KBM-7 (cell line): ENCODE results near the gene LITAF.
"Not testable (repeated sequence)": the region's sequence is repeated elsewhere in the genome, so short reads cannot be mapped to it uniquely, and the experiment has no call there.

ENCODE experiments used
- DNase-seq: peaks from one replicate; pipeline ENCODE4 v3.0.0-alpha.2; 2015
- in situ Hi-C: fragments of 300-500 bp; cut with MboI; formaldehyde crosslinking; loops from 2 replicates; pipeline ENCODE4 v1.14.3; 2020; ENCODE audit warnings: low sequenced_read_pairs, low pct_unique_long_range_greater_than_20kb, mixed read lengths

The LITAF gene

DNA sequence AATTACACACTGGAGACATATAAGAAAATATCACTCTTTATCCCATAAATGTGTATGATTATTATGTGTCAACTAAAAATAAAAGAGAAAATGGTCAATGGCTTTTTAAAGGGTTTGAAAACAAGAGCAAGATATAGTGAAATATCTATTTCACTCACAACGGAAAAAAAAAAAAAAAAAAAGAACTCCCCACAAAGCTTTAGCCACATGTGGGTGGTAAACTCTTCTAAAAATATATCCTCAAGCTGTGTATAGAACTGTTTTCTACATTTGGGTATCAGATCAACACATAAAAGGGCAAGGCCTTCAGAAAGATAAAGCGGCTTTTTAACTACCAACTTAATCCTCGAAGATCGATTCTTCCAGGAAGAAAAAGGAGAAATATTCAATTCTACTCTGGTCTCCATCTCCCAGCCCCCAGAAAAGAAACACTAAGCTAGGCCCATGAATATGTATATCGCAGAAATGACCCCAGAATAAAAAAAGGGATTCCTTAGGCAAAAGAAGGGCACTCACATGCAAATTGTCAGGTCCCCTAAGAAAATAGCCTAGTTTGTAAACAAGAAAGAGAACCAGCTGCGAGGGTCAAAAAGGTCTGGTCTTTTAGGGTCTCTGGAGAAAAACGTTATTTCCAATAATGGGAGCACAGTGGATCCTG, 4.4 kb downstream of the LITAF start:
- DNase-seq = no peak

DNA sequence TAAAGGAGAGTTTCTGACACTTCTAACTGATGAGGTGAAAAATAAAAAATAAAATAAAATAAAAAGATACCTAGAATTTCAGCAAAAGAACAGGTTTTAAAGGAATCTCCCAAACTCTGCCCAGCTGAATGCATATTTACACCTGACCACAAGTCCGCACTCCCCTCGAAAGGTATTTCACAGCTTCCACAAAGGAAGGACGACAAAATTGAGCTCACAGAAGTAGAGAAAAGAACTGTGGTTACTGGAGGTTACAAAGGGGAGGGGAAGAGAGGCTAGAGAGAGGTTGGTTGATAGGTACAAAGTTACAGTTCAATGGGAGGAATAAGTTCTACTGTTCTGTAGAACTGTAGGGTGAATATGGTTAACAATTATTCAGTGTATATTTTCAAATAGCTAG, 5.0 kb downstream of the LITAF start:
- DNase-seq = no peak
- in situ Hi-C loops = no loop called here

More for the DNA sequence above, 4.4 kb downstream of the LITAF start:
- in situ Hi-C loops = no loop called here

DNA sequence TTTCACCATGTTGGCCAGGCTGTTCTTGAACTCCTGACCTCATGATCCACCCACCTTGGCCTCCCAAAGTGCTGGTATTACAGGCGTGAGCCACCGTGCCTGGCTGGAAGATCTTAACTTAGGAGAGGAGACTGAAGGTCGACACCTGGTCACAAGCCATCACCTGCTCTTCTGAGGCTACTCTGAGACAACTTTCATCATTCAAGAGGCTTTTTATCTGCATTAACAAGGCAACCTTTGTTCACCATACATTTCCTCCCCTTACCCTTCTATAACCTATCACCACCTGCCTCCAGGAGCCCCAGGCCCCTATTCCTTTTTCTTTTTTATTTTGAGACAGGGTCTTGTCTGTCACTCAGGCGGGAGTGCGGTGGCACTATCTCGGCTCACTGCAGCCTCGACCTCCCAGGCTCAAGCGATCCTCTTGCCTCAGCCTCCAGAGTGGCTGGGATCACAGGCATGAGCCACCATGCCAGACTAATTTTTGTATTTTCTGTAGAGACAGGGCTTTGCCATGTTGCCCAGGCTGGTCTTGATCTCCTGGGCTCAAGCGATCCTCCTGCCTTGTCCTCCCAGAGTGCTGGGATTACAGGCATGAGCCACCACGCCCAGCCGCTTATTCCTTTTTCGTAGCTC, 6.2 kb downstream of the LITAF start:
- in situ Hi-C loops = no loop called here
- no peak for DNase-seq

- DNase-seq, in situ Hi-C loops: not testable (repeated sequence)
These were observed 9.4 kb downstream of the LITAF start for GRCh38 chr16:11577290-11577660.

GRCh38 chr16:11576427-11577289, 10.1 kb downstream of the LITAF start:
- no peak for DNase-seq
- in situ Hi-C loops = no loop called here

GRCh38 chr16:11575223-11575589, 11.5 kb downstream of the LITAF start:
- no peak for DNase-seq
- in situ Hi-C loops = no loop called here

DNA sequence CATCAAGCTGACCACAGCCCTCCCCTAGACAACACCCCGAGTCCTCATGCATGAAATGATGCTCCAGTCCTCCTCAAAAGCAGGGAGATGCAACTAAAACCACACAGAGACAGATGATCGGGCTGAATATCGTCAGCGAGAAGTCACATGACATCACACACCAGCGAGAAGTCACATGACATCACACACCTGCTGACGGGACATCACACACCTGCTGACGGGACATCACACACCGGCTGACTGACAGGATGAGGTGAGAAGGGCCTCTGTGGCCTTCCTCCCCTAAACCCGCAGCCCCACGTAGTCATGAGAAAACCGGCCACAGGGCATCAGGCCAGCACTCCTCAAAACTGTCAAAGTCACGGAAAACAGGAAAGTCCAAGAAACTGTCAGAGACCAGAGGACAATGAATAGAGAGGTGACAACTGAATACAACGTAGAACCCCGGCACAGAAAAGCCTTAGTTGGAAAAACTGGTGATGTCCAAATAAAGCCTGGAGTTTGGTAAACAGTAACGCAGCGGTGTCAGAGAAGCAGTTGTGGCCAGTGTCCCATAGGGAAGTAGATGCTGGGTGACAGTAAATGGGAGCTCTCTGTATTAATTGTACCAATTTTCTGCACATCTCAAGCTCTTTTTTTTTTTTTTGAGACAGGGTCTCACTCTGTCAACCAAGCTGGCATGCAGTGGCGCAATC, 14.3 kb downstream of the LITAF start:
- in situ Hi-C loops = no loop called here
- no peak for DNase-seq

DNA sequence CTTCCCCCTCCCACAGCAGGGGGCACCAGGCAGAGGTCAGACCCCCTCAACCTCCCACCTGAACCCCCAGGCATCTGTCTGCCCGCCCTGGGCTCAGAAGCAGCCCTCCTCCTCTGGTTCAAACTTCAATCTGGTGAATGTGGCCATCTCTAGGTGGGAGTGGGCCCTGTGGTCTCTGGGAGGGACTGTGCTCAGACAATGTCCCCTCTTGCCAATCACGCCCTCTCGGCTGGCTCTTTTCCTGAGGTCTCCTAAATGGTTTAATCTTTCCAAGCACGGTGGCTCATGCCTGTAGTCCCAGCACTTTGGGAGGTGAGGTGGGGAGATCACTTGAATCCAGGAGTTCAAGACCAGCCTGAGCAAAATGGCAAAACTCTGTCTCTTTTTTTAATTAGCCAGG, 15.2 kb downstream of the LITAF start:
- DNase-seq = no peak
- in situ Hi-C loops = no loop called here

DNA sequence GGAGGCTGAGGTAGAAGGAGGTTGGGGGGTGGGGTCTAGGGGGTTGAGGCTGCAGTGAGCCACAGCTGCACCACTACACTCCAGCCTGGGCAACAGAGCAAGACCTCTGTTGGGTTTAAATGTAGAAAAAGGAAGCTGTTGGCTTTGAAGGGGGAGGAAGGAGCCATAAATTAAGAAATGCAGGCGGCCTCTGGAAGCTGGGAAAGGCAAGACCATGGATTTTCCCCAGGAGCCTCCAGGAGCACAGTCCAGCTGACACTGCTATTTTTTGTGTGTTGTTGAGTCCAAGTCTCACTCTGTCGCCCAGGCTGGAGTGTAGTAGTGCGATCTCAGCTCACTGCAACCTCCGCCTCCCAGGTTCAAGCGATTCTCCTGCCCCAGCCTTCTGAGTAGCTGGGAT, 15.9 kb downstream of the LITAF start:
- in situ Hi-C loops = no loop called here

DNA sequence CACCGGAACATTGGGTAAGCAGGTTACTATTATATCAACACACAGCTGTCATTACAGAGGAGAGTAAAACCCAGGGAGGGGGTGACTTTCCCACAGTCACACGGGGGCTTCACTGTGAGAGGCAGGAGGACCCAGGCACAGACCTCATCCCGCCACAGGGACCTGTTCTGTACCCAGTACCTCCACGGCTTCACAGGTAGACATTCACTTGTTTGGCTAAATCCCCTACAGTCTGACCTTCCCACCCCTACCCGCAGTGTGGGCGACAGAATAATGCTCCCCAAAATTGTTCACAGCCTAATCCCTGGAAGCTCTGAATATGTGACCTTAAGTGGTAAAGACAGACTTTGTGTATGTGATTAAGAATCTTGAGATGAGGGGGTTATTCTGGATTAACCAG, 16.5 kb downstream of the LITAF start:
- DNase-seq = no peak
- in situ Hi-C loops = no loop called here

More for the DNA sequence above, 15.9 kb downstream of the LITAF start:
- no peak for DNase-seq

GRCh38 chr16:11566398-11566797, 20.3 kb downstream of the LITAF start:
- DNase-seq = no peak
- in situ Hi-C loops = no loop called here

DNA sequence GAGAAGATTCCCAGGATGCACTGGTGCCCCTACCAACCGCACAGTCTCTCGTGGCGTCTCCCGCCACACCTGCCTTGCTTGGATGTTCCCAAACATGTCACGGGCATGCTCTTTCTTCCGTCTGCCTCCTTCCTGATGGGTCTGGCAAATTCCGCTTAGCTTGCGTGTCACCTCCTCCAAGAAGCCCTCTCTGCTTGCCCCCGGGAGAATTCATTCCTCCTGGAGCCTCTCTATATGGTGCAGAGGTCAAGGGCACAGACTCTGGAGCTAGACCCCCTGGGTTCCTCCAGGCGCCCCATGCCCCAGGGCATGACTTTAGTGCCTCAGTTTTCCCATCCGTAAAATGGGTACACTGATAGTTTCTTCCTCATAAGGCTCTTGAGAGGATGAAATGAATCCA, 21.1 kb downstream of the LITAF start:
- in situ Hi-C loops = no loop called here
- DNase-seq = no peak

GRCh38 chr16:11564046-11564926, 22.4 kb downstream of the LITAF start:
- in situ Hi-C loops = no loop called here
- no peak for DNase-seq

GRCh38 chr16:11563493-11564040, 23.2 kb downstream of the LITAF start:
- in situ Hi-C loops = no loop called here
- DNase-seq = no peak

- no peak for DNase-seq
- in situ Hi-C loops = no loop called here
These were observed 23.8 kb downstream of the LITAF start for GRCh38 chr16:11562941-11563340.

GRCh38 chr16:11562411-11562810, 24.3 kb downstream of the LITAF start:
- in situ Hi-C loops = no loop called here
- DNase-seq = no peak

GRCh38 chr16:11561856-11562255, 24.9 kb downstream of the LITAF start:
- in situ Hi-C loops = no loop called here
- DNase-seq = no peak

- in situ Hi-C loops = no loop called here
These were observed 25.3 kb downstream of the LITAF start for GRCh38 chr16:11561454-11561805.

More at GRCh38 chr16:11561454-11561805, 25.3 kb downstream of the LITAF start:
- DNase-seq = no peak
